ENCODE results near the gene MAGI2. TPM values are rescaled to one million over a fixed set of nuclear protein-coding genes. Genes with fewer than 3 reads are reported as not detected.

MAGI2 gene
- total and polyA plus RNA-seq, 2 of the 13 experiments (the other 11 are each of a cell fraction or from before 2014, with no cell fraction given): 1.5 to 3.8 TPM

DNA sequence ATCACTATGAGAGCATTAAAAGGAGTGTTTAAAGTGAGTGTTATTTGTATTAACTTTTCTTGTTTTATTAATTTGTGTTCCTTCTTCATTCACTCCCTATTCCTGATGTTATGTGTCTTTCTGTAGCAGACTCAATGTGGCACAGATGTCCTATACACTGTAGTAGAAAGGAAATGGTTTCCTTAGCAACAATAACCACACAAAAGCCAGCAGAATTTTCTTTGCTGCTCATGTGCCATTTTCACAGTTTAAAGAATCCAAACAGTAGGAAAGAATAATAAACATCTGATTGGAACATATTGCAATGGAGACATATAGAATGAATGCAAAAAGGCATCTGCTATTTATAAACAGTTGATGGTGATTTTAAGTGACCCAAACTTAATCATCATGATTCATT, 891.3 kb downstream of the MAGI2 start:
- TF ChIP-seq SKI (IDR thresholded peaks at IDR 0.05; ENCODE audit: partially characterized antibody): no peak
- no peak for TF ChIP-seq FOXM1 (CRISPR knock-in tag; IDR thresholded peaks at IDR 0.05)
- TF ChIP-seq ZNF263 (CRISPR knock-in tag; IDR thresholded peaks at IDR 0.05): no peak
- TF ChIP-seq, protein P1, sequence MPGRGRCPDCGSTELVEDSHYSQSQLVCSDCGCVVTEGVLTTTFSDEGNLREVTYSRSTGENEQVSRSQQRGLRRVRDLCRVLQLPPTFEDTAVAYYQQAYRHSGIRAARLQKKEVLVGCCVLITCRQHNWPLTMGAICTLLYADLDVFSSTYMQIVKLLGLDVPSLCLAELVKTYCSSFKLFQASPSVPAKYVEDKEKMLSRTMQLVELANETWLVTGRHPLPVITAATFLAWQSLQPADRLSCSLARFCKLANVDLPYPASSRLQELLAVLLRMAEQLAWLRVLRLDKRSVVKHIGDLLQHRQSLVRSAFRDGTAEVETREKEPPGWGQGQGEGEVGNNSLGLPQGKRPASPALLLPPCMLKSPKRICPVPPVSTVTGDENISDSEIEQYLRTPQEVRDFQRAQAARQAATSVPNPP (CRISPR knock-in tag; IDR thresholded peaks at IDR 0.05): no peak
- TF ChIP-seq, protein P2, sequence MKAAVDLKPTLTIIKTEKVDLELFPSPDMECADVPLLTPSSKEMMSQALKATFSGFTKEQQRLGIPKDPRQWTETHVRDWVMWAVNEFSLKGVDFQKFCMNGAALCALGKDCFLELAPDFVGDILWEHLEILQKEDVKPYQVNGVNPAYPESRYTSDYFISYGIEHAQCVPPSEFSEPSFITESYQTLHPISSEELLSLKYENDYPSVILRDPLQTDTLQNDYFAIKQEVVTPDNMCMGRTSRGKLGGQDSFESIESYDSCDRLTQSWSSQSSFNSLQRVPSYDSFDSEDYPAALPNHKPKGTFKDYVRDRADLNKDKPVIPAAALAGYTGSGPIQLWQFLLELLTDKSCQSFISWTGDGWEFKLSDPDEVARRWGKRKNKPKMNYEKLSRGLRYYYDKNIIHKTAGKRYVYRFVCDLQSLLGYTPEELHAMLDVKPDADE (CRISPR knock-in tag; IDR thresholded peaks at IDR 0.05): no peak
- TF ChIP-seq, protein P3, sequence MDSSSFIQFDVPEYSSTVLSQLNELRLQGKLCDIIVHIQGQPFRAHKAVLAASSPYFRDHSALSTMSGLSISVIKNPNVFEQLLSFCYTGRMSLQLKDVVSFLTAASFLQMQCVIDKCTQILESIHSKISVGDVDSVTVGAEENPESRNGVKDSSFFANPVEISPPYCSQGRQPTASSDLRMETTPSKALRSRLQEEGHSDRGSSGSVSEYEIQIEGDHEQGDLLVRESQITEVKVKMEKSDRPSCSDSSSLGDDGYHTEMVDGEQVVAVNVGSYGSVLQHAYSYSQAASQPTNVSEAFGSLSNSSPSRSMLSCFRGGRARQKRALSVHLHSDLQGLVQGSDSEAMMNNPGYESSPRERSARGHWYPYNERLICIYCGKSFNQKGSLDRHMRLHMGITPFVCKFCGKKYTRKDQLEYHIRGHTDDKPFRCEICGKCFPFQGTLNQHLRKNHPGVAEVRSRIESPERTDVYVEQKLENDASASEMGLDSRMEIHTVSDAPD (CRISPR knock-in tag; IDR thresholded peaks at IDR 0.05): no peak
- FAIRE-seq (no peak), ATAC-seq (no peak), DNase-seq (ENCODE audit: low spot score) (no peak)
- in situ Hi-C loops (cut with HindIII; ENCODE audit: extremely low pct_ligation_motif_present, low pct_unique_long_range_greater_than_20kb) (no loop called here), intact Hi-C loops (cut with micrococcal nuclease; ENCODE audit: unreplicated experiment) (no loop called here)
- no peaks in the 10 kb centered on the region for H3K4me1 ChIP-seq (ENCODE audit: insufficient read depth, low read length)
- no TSS peak for BruUV-seq (replicated peaks)
- H3K9ac ChIP-seq (ENCODE audit: insufficient read depth, low read depth, low read length): no peak overlapping the region
- H3K27me3 ChIP-seq (ENCODE audit: control insufficient read depth in 1 of 2, insufficient read depth in 2 of 2, low read length in 2 of 2): no peaks in the 10 kb centered on the region
- no peak overlapping the region for H3K27ac ChIP-seq (ENCODE audit: extremely low read length, insufficient read depth, low read length)
- no peak overlapping the region for H3K4me2 ChIP-seq (ENCODE audit: low read depth, low read length)
- H3K4me3 ChIP-seq (replicated peaks in 1 of 3; ENCODE audit: insufficient read depth in 1 of 3, low read depth in 2 of 3, low read length in 3 of 3): no peak overlapping the region
- no peaks in the 10 kb centered on the region for H3K36me3 ChIP-seq (replicated peaks in 1 of 2; ENCODE audit: control insufficient read depth in 1 of 2, insufficient read depth in 2 of 2, low read length in 2 of 2)
- no peak overlapping the region for H2AFZ ChIP-seq (ENCODE audit: low read length)
- POLR2A ChIA-PET: no interaction called here
- no peaks in the 10 kb centered on the region for H4K20me1 ChIP-seq (ENCODE audit: insufficient read depth, low read length)
- H3K9me3 ChIP-seq (ENCODE audit: low read length): no peaks in the 10 kb centered on the region
- CTCF ChIA-PET (ENCODE audit: low intra/inter-chr PET ratio, low total read pairs): no interaction called here
- no peaks in the 10 kb centered on the region for H3K79me2 ChIP-seq (ENCODE audit: insufficient read depth, low read length)
